Measurements from ENCODE around the gene KCNK7.

Gene KCNK7

DNA sequence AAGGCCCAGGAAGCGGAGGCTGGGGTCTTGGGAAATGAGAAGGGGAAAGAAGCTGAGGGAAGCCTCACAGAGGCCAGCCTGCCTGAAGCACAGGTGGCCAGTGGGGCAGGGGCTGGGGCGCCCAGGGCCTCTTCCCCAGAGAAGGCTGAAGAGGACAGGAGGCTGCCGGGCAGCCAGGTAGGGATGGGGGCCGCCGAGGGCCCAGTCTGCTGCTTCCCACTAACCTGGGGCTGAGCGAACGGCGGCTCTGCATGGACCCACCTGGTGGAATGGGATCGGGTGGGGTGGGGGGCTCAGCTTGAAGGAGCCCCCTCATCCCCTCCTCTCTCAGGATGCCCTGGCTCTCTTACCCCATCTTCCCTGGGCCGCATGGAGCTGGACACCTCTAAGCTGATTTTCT is 12.0 kb downstream of the KCNK7 start:
- H3K4me3 ChIP-seq (ENCODE audit: control insufficient read depth, low read depth, low read length): no peak overlapping the region
- DNase-seq (ENCODE audit: low read depth): no peak
- TF ChIP-seq, protein P1, sequence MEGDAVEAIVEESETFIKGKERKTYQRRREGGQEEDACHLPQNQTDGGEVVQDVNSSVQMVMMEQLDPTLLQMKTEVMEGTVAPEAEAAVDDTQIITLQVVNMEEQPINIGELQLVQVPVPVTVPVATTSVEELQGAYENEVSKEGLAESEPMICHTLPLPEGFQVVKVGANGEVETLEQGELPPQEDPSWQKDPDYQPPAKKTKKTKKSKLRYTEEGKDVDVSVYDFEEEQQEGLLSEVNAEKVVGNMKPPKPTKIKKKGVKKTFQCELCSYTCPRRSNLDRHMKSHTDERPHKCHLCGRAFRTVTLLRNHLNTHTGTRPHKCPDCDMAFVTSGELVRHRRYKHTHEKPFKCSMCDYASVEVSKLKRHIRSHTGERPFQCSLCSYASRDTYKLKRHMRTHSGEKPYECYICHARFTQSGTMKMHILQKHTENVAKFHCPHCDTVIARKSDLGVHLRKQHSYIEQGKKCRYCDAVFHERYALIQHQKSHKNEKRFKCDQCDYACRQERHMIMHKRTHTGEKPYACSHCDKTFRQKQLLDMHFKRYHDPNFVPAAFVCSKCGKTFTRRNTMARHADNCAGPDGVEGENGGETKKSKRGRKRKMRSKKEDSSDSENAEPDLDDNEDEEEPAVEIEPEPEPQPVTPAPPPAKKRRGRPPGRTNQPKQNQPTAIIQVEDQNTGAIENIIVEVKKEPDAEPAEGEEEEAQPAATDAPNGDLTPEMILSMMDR (IDR thresholded peaks at IDR 0.05; ENCODE audit: control insufficient read depth, insufficient read depth, low read depth, low read length, missing control alignments): no peak

DNA sequence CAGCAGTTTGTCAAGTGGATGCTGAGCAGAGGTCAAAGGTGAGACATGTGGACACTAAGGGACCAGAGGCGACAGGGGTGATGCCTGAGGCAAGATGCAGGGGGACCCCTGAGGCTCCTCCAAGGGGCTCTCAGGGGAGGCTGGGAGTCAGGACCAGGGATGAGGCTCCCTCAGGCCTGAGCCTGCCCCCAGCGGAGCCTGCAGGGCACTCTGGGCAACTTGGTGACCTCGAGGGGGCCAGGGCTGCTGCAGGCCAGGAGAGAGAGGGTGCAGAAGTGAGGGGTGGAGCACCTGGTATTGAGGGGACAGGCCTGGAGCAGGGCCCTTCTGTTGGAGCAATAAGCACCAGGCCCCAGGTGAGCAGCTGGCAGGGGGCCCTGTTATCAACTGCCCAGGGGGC is 13.7 kb downstream of the KCNK7 start:
- TF ChIP-seq, protein P1 (IDR thresholded peaks at IDR 0.05; ENCODE audit: control insufficient read depth, insufficient read depth, low read depth, low read length, missing control alignments): no peak
- no peak overlapping the region for H3K4me3 ChIP-seq (ENCODE audit: control insufficient read depth, low read depth, low read length)
- no peak for DNase-seq (ENCODE audit: low read depth)

DNA sequence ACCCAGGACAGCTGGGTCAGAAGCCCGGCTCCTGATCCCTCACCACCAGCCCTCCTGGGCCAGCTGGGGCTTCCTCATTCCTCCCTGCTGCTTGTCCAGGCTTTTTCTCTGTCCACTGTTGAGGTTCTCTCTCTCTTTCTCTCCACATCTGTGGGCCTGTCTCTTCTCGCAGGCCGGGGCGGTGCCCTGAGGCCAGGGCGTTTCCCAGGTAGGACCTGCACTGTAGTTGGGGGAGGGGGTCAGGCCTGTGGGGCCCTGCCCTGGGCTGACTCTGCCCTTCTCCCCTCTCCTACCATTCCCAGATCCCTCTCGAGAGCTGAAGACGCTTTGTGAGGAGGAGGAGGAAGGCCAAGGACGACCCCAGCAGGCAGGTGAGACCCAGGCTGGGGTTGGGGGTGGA is 14.8 kb downstream of the KCNK7 start:
- H3K4me3 ChIP-seq (ENCODE audit: control insufficient read depth, low read depth, low read length): no peak overlapping the region
- TF ChIP-seq, protein P1 (IDR thresholded peaks at IDR 0.05; ENCODE audit: control insufficient read depth, insufficient read depth, low read depth, low read length, missing control alignments): no peak
- DNase-seq (ENCODE audit: low read depth): no peak

DNA sequence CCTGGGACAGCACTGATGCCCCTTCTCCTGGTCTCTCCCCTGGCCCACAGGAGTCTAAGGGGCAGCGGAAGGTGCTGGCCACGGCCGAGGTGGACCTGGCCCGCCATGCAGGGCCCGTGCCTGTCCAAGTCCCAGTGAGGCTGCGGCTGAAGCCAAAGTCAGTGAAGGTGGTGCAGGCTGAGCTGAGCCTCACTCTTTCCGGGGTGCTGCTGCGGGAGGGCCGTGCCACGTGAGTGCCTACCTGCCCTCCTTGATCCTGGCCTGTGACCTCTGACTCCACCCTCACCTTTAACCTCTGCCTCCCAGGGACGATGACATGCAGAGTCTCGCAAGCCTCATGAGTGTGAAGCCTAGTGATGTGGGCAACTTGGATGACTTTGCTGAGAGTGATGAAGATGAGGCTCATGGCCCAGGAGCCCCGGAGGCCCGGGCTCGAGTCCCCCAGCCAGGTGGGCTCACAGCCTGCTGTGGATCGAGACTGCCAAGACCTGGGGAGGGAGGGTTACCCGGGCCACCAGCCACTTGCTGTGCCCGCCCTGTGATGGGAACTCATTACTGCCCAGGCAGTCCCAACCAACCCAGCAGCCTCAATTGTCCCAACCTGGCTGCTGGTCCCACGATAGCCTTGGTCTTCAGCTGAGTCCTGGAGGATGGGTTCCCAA is 15.4 kb downstream of the KCNK7 start:
- DNase-seq (ENCODE audit: low read depth): no peak
- H3K4me3 ChIP-seq (ENCODE audit: control insufficient read depth, low read depth, low read length): no peak overlapping the region
- TF ChIP-seq, protein P1 (IDR thresholded peaks at IDR 0.05; ENCODE audit: control insufficient read depth, insufficient read depth, low read depth, low read length, missing control alignments): no peak

DNA sequence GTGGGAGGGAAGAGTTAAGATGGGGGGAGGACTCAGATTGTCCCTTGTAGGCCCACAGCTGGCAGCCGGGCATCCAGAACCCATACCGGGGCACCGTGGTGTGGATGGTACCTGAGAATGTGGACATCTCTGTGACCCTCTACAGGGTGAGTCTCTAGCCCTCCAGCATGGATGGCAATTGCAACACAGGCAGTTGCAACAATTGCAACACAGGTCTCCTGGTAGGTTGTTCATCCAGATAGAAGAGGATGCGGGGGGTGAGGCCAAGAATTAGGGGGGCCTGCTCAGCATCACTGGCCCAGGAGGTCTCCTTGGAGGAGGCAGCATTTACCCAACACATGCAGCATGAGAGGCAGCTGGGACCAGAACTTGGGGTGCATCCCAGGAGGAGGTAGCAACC is 16.3 kb downstream of the KCNK7 start:
- DNase-seq (ENCODE audit: low read depth): no peak
- H3K4me3 ChIP-seq (ENCODE audit: control insufficient read depth, low read depth, low read length): no peak overlapping the region
- TF ChIP-seq, protein P1 (IDR thresholded peaks at IDR 0.05; ENCODE audit: control insufficient read depth, insufficient read depth, low read depth, low read length, missing control alignments): no peak

DNA sequence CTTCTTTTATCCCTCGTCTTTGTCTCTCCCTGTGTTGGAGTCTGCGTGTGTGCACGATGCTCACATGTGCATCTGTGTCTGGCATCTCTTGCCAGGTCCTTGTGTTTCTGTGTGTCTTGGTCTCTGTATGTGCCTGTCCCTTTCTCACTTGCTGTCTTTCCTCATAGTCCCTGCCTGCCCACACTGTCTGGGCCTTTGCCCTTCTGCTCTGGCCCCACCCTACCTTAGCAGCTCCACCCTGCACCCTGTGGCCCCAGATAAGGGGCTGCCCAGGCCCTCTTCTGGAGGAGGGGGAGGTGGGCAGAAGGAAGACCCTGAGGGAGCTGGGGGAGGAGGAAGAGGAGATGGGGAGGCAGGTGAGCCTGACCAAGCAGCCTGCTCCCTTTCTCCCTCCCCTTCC is 16.9 kb downstream of the KCNK7 start:
- H3K4me3 ChIP-seq (ENCODE audit: control insufficient read depth, low read depth, low read length): no peak overlapping the region
- DNase-seq (ENCODE audit: low read depth): no peak
- TF ChIP-seq, protein P1 (IDR thresholded peaks at IDR 0.05; ENCODE audit: control insufficient read depth, insufficient read depth, low read depth, low read length, missing control alignments): no peak

Data from AG09309 (cell line).